Measurements from ENCODE around the gene HNRNPH3. TPM values are rescaled to one million over a fixed set of nuclear protein-coding genes. Genes with fewer than 3 reads are reported as not detected.

HNRNPH3 gene
- total RNA-seq, 1 donor from 2014 or later, result 125 TPM

GRCh38 chr10:68329506-68329861 lies 2.4 kb upstream of the HNRNPH3 start:
- intact Hi-C loops (cut with micrococcal nuclease), result loop anchor here (2.0 kb wide), 1 partner anchor 15 kb away; no protein-coding TSS in a partner anchor

- intact Hi-C loops (cut with micrococcal nuclease), result loop anchor here (1.0 to 5.0 kb wide), 6 partner anchors 76 to 626 kb away; partner anchors contain the start of genes CCAR1, DDX21, DNA2 and HERC4
Observed at GRCh38 chr10:68330852-68331454, 911 bp upstream of the HNRNPH3 start.

- intact Hi-C loops (cut with micrococcal nuclease), result loop anchor here (1.0 to 5.0 kb wide), 6 partner anchors 16 to 625 kb away; partner anchors contain the start of genes DDX21, DNA2, RUFY2 and SIRT1
Observed at GRCh38 chr10:68332259-68333057, 594 bp downstream of the HNRNPH3 start, which contains the start of gene PBLD. Gene PBLD (minus strand): TSS chr10:68332928. CDS start chr10:68306844, 26,084 bp downstream.

- intact Hi-C loops (cut with micrococcal nuclease), result loop anchor here (2.0 to 5.0 kb wide), 5 partner anchors 16 to 624 kb away; partner anchors contain the start of genes DDX21, DNA2 and RUFY2
Observed at GRCh38 chr10:68333058-68333395, 1.2 kb downstream of the HNRNPH3 start.

- intact Hi-C loops (cut with micrococcal nuclease), result loop anchor here (2.0 to 5.0 kb wide), 5 partner anchors 15 to 624 kb away; partner anchors contain the start of genes DDX21, DNA2 and RUFY2
Observed at GRCh38 chr10:68333440-68334431, 1.9 kb downstream of the HNRNPH3 start.

GRCh38 chr10:68334672-68335467 lies 3.0 kb downstream of the HNRNPH3 start:
- intact Hi-C loops (cut with micrococcal nuclease), result loop anchor here (5.0 kb wide), 3 partner anchors 72 to 622 kb away; partner anchors contain the start of genes DDX21, DNA2 and RUFY2

GRCh38 chr10:68336754-68337351 lies 5.0 kb downstream of the HNRNPH3 start:
- intact Hi-C loops (cut with micrococcal nuclease), result no loop called here

GRCh38 chr10:68340358-68341080 lies 8.7 kb downstream of the HNRNPH3 start:
- intact Hi-C loops (cut with micrococcal nuclease), result no loop called here

- intact Hi-C loops (cut with micrococcal nuclease), result no loop called here
Observed at GRCh38 chr10:68342909-68343516, 11.1 kb downstream of the HNRNPH3 start.

GRCh38 chr10:68345621-68346020 lies 13.8 kb downstream of the HNRNPH3 start:
- intact Hi-C loops (cut with micrococcal nuclease), result loop anchor here (5.0 kb wide), 1 partner anchor 133 kb away; no protein-coding TSS in a partner anchor

- intact Hi-C loops (cut with micrococcal nuclease), result loop anchor here (5.0 kb wide), 1 partner anchor 134 kb away; no protein-coding TSS in a partner anchor
Observed at GRCh38 chr10:68346774-68347173, 14.9 kb downstream of the HNRNPH3 start.

GRCh38 chr10:68348265-68348741 lies 16.4 kb downstream of the HNRNPH3 start:
- intact Hi-C loops (cut with micrococcal nuclease), result loop anchor here (2.0 to 5.0 kb wide), 2 partner anchors 16 to 136 kb away; partner anchors contain the start of genes HNRNPH3 and PBLD

- intact Hi-C loops (cut with micrococcal nuclease), result no loop called here
Observed at GRCh38 chr10:68353537-68353936, 21.7 kb downstream of the HNRNPH3 start.

- intact Hi-C loops (cut with micrococcal nuclease), result no loop called here
Observed at GRCh38 chr10:68359189-68359588, 27.3 kb downstream of the HNRNPH3 start.

GRCh38 chr10:68362590-68362989 lies 30.7 kb downstream of the HNRNPH3 start:
- intact Hi-C loops (cut with micrococcal nuclease), result no loop called here

- intact Hi-C loops (cut with micrococcal nuclease), result no loop called here
Observed at GRCh38 chr10:68364101-68364886, 32.4 kb downstream of the HNRNPH3 start.

- intact Hi-C loops (cut with micrococcal nuclease), result no loop called here
Observed at GRCh38 chr10:68365611-68366010, 33.7 kb downstream of the HNRNPH3 start.

Data from T-helper 2 cell treated with Interferon-gamma antibody and Interleukin-4, amounts not matched to agents 100 ng/mL and 5 ng/mL, for 36 hours (primary cell).